Measurements from ENCODE around the gene TCFL5.

- TF ChIP-seq, protein P1, sequence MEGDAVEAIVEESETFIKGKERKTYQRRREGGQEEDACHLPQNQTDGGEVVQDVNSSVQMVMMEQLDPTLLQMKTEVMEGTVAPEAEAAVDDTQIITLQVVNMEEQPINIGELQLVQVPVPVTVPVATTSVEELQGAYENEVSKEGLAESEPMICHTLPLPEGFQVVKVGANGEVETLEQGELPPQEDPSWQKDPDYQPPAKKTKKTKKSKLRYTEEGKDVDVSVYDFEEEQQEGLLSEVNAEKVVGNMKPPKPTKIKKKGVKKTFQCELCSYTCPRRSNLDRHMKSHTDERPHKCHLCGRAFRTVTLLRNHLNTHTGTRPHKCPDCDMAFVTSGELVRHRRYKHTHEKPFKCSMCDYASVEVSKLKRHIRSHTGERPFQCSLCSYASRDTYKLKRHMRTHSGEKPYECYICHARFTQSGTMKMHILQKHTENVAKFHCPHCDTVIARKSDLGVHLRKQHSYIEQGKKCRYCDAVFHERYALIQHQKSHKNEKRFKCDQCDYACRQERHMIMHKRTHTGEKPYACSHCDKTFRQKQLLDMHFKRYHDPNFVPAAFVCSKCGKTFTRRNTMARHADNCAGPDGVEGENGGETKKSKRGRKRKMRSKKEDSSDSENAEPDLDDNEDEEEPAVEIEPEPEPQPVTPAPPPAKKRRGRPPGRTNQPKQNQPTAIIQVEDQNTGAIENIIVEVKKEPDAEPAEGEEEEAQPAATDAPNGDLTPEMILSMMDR (IDR thresholded peaks at IDR 0.05) = no peak
- TF ChIP-seq ZFX (IDR thresholded peaks at IDR 0.05; ENCODE audit: borderline replicate concordance) = no peak
Measured at GRCh38 chr20:62816031-62816883, 45.4 kb downstream of the TCFL5 start.
